Dermis blood vessel endothelial cell (primary cell): ENCODE measurements around the gene GRIA3. TPM values are rescaled to one million over a fixed set of nuclear protein-coding genes. Genes with fewer than 3 reads are reported as not detected.

Experiments
- DNase-seq: peaks from one replicate; pipeline ENCODE4 v3.0.0; 2010
- total RNA-seq: library from RNA; depleted of rRNA; stranded (reverse); fragments of >200 nt; gene quantifications from 2 replicates; pipeline ENCODE4 v1.2.3, GENCODE V29; 2014

Gene GRIA3
- total RNA-seq, result 0.17 TPM in 1 of 2 replicates, not detected in the other

GRCh38 chrX:123184219-123184865, at the start of gene GRIA3:
TSS of gene GRIA3 (plus strand) at chrX:123184278. CDS start at chrX:123184536, 258 bp downstream.
- DNase-seq, result no peak

- DNase-seq, result no peak
Measured at GRCh38 chrX:123138473-123138872, 45.6 kb upstream of the GRIA3 start.

GRCh38 chrX:123140454-123140853, 43.6 kb upstream of the GRIA3 start:
- no peak for DNase-seq

- DNase-seq, result no peak
Measured at GRCh38 chrX:123140904-123141303, 43.2 kb upstream of the GRIA3 start.

- no peak for DNase-seq
Measured at GRCh38 chrX:123153846-123154335, 30.2 kb upstream of the GRIA3 start.

GRCh38 chrX:123155327-123155726, 28.8 kb upstream of the GRIA3 start:
- no peak for DNase-seq

- DNase-seq, result no peak
Measured at GRCh38 chrX:123157586-123157985, 26.5 kb upstream of the GRIA3 start.

- no peak for DNase-seq
Measured at GRCh38 chrX:123159403-123159802, 24.7 kb upstream of the GRIA3 start.

GRCh38 chrX:123167621-123168020, 16.5 kb upstream of the GRIA3 start:
- no peak for DNase-seq

GRCh38 chrX:123169247-123169901, 14.7 kb upstream of the GRIA3 start:
- no peak for DNase-seq

- DNase-seq, result no peak
Measured at GRCh38 chrX:123170546-123170945, 13.5 kb upstream of the GRIA3 start.

GRCh38 chrX:123171781-123172180, 12.3 kb upstream of the GRIA3 start:
- DNase-seq, result no peak

- no peak for DNase-seq
Measured at GRCh38 chrX:123172869-123173268, 11.2 kb upstream of the GRIA3 start.

GRCh38 chrX:123173833-123174232, 10.2 kb upstream of the GRIA3 start:
- DNase-seq, result no peak

- DNase-seq, result no peak
Measured at GRCh38 chrX:123175366-123176122, 8.5 kb upstream of the GRIA3 start.

GRCh38 chrX:123181233-123181914, 2.7 kb upstream of the GRIA3 start:
- DNase-seq, result no peak

GRCh38 chrX:123184866-123185276, 793 bp downstream of the GRIA3 start:
- DNase-seq, result no peak

GRCh38 chrX:123185721-123186120, 1.6 kb downstream of the GRIA3 start:
- no peak for DNase-seq

GRCh38 chrX:123186801-123187200, 2.7 kb downstream of the GRIA3 start:
- no peak for DNase-seq

GRCh38 chrX:123188081-123188480, 4.0 kb downstream of the GRIA3 start:
- no peak for DNase-seq

- no peak for DNase-seq
Measured at GRCh38 chrX:123189338-123189737, 5.3 kb downstream of the GRIA3 start.

- DNase-seq, result no peak
Measured at GRCh38 chrX:123190096-123190495, 6.0 kb downstream of the GRIA3 start.

- no peak for DNase-seq
Measured at GRCh38 chrX:123193101-123193500, 9.0 kb downstream of the GRIA3 start.
